HCT116 (cell line): ENCODE data around the gene THBD. TPM values are rescaled to one million over a fixed set of nuclear protein-coding genes. Genes with fewer than 3 reads are reported as not detected.

Source experiments
- ATAC-seq: fragments of 200-7000 bp; cut with Tn5 transposase; 2 replicates; pipeline ENCODE4 v1.9.1; 2020; ENCODE audit warnings: mild to moderate bottlenecking, moderate library complexity
- BruUV-seq: library from RNA; stranded (reverse); fragments of 400-500 nt; replicated peaks from 2 replicates; lab custom pipeline; 2021; lab: Mats Ljungman, UMichigan
- CTCF ChIA-PET: fragments of 300-600 bp; sonication (Branson Sonifier 250); formaldehyde crosslinking; loops from one replicate; lab custom pipeline; 2021; ENCODE audit warnings: antibody characterized with exemption; lab: Charles Lee
- POLR2A ChIA-PET: fragments of 300-600, 350-600 bp; sonication (Branson Sonifier 250); formaldehyde crosslinking; loops from one replicate; lab custom pipeline; 2021; ENCODE audit warnings: antibody characterized with exemption; lab: Charles Lee
- RAD21 ChIA-PET, 2 experiments: fragments of 300-600 bp; sonication (Branson Sonifier 250); formaldehyde crosslinking; loops; one replicate each; lab custom pipeline; 2023; ENCODE audit warnings: low total read pairs in 2 of 2; ENCODE audit not compliant: uncharacterized antibody in 2 of 2, unreplicated experiment in 2 of 2, low non-redundant PET in 1 of 2; lab: Charles Lee
- DNase-seq: peaks from one replicate; pipeline ENCODE4 v3.0.0-alpha.2; 2010; ENCODE audit warnings: low read depth, low spot score
- H2AFZ ChIP-seq: fragments of 200-600 bp; shearing (Covaris generic), sonication (generic); 2 replicates; pipeline ENCODE4 v1.6.1; 2017; ENCODE audit warnings: low read depth, mixed run types, mixed read lengths, antibody characterized with exemption, low read length; ENCODE audit not compliant: poor library complexity, severe bottlenecking
- H3K27ac ChIP-seq: 2 replicates; pipeline ENCODE4 v1.5.1; 2012; ENCODE audit warnings: low read depth, low read length
- H3K27me3 ChIP-seq: fragments of 200-600 bp; sonication (generic); 2 replicates; pipeline ENCODE4 v1.6.1; 2016; ENCODE audit warnings: mixed run types, low read length, mixed read lengths; ENCODE audit not compliant: insufficient read depth
- H3K36me3 ChIP-seq, 2 experiments: fragments of 200-500 bp in 1 of 2; fragments of 200-600 bp in 1 of 2; sonication (Bioruptor generic) in 1 of 2; sonication (generic) in 1 of 2; 2 replicates each; pipeline versions ENCODE4 v1.5.1 to v1.6.1; 2014 to 2016; ENCODE audit warnings: low read length in 2 of 2, inconsistent platforms in 1 of 2, mixed read lengths in 1 of 2, mixed run types in 1 of 2; ENCODE audit not compliant: insufficient read depth in 2 of 2, control insufficient read depth in 1 of 2
- H3K4me1 ChIP-seq, 2 experiments: fragments of 200-600 bp in 1 of 2; sonication (generic) in 1 of 2; 2 replicates each; pipeline versions ENCODE4 v1.5.1 to v1.6.1; 2012 to 2017; ENCODE audit warnings: low read length in 2 of 2, inconsistent platforms in 1 of 2, mild to moderate bottlenecking in 1 of 2, mixed read lengths in 1 of 2, mixed run types in 1 of 2, moderate library complexity in 1 of 2; ENCODE audit not compliant: insufficient read depth in 2 of 2, control insufficient read depth in 1 of 2
- H3K4me2 ChIP-seq: fragments of 200-600 bp; sonication (generic); 2 replicates; pipeline ENCODE4 v1.6.1; 2017; ENCODE audit warnings: mixed run types, low read length, mixed read lengths
- H3K4me3 ChIP-seq, 2 experiments: fragments of 200-600 bp in 1 of 2; sonication (generic) in 1 of 2; replicated peaks in 1 of 2; 2 replicates each; pipeline ENCODE4 v1.5.1; 2011 to 2016; ENCODE audit warnings: low read length in 2 of 2, control low read depth in 1 of 2, low read depth in 1 of 2, mild to moderate bottlenecking in 1 of 2, mixed read lengths in 1 of 2, mixed run types in 1 of 2
- H3K79me2 ChIP-seq: fragments of 200-600 bp; sonication (generic); 2 replicates; pipeline ENCODE4 v1.6.1; 2017; ENCODE audit warnings: mild to moderate bottlenecking, mixed run types, low read length, moderate library complexity, mixed read lengths; ENCODE audit not compliant: insufficient read depth
- H3K9ac ChIP-seq: fragments of 200-600 bp; sonication (generic); 2 replicates; pipeline ENCODE4 v1.6.1; 2016; ENCODE audit warnings: low read length, mixed read lengths
- H3K9me2 ChIP-seq: fragments of 200-600 bp; sonication (generic), shearing (Covaris generic); 2 replicates; pipeline ENCODE4 v1.6.1; 2017; ENCODE audit warnings: mixed run types, mild to moderate bottlenecking, moderate library complexity; ENCODE audit not compliant: insufficient read depth
- H3K9me3 ChIP-seq, 2 experiments: fragments of 200-500 bp in 1 of 2; fragments of 200-600 bp in 1 of 2; sonication (Bioruptor generic) in 1 of 2; sonication (generic) in 1 of 2; 2 replicates each; pipeline ENCODE4 v1.6.1; 2014 to 2017; ENCODE audit warnings: low read length in 2 of 2, mixed read lengths in 2 of 2, inconsistent platforms in 1 of 2, low read depth in 1 of 2, mild to moderate bottlenecking in 1 of 2, mixed run types in 1 of 2, moderate library complexity in 1 of 2; ENCODE audit not compliant: control insufficient read depth in 1 of 2, insufficient read depth in 1 of 2
- H4K20me1 ChIP-seq: fragments of 200-600 bp; sonication (generic), shearing (Covaris generic); 2 replicates; pipeline ENCODE4 v1.6.1; 2017; ENCODE audit warnings: mixed run types, mild to moderate bottlenecking, moderate library complexity; ENCODE audit not compliant: insufficient read depth
- CBX3 ChIP-seq: IDR thresholded peaks from 2 replicates; pipeline ENCODE4 v1.6.1; 2012; ENCODE audit warnings: low read depth
- CEBPB ChIP-seq: IDR thresholded peaks from 2 replicates; pipeline ENCODE4 v1.6.1; 2012; ENCODE audit warnings: low read depth
- ELF1 ChIP-seq: IDR thresholded peaks from 2 replicates; pipeline ENCODE4 v1.6.1; 2012; ENCODE audit warnings: low read depth, borderline replicate concordance
- FOSL1 ChIP-seq: IDR thresholded peaks from 2 replicates; pipeline ENCODE4 v1.6.1; 2012; ENCODE audit warnings: low read depth
- JUND ChIP-seq: IDR thresholded peaks from 2 replicates; pipeline ENCODE4 v1.6.1; 2012
- MAX ChIP-seq: IDR thresholded peaks from 2 replicates; pipeline ENCODE4 v1.6.1; 2012
- POLR2A ChIP-seq: IDR thresholded peaks from 2 replicates; pipeline ENCODE4 v1.7.0; 2011; ENCODE audit warnings: borderline replicate concordance; ENCODE audit not compliant: insufficient read depth, insufficient read length; ENCODE audit errors: extremely low read depth
- RAD21 ChIP-seq: IDR thresholded peaks from 2 replicates; pipeline ENCODE4 v1.6.1; 2012; ENCODE audit warnings: low read depth, mild to moderate bottlenecking
- TCF7L2 ChIP-seq: IDR thresholded peaks from 2 replicates; pipeline ENCODE4 v1.7.0; 2011; ENCODE audit warnings: borderline replicate concordance, inconsistent platforms; ENCODE audit not compliant: insufficient read depth, insufficient read length; ENCODE audit errors: extremely low read depth
- YY1 ChIP-seq: IDR thresholded peaks from 2 replicates; pipeline ENCODE4 v1.6.1; 2011; ENCODE audit warnings: low read length, low read depth, moderate library complexity, mild to moderate bottlenecking; ENCODE audit not compliant: insufficient replicate concordance; ENCODE audit errors: extremely low read depth
- ZBTB33 ChIP-seq: IDR thresholded peaks from 2 replicates; pipeline ENCODE4 v1.6.1; 2011; ENCODE audit warnings: mild to moderate bottlenecking, low read length, moderate library complexity; ENCODE audit not compliant: insufficient replicate concordance; ENCODE audit errors: extremely low read depth
- intact Hi-C: fragments of 100-400 bp; cut with micrococcal nuclease; formaldehyde crosslinking; loops from 2 replicates; pipeline ENCODE4 v1.10.0; 2022
- total RNA-seq: library from RNA; stranded (reverse); gene quantifications from one replicate; pipeline ENCODE4 v1.2.1, GENCODE V29; 2021; ENCODE audit not compliant: unreplicated experiment
- TF ChIP-seq, protein P1 (sequence below), 3 experiments: fragments of 200-600 bp in 1 of 3; sonication (generic) in 1 of 3; IDR thresholded peaks in 2 of 3; conservative IDR thresholded peaks in 1 of 3; 2 replicates each; pipeline ENCODE4 v1.5.1; 2012 to 2017; ENCODE audit warnings: low read depth in 2 of 3, low read length in 2 of 3, antibody characterized with exemption in 1 of 3, borderline replicate concordance in 1 of 3, control low read depth in 1 of 3, mild to moderate bottlenecking in 1 of 3, mixed read lengths in 1 of 3, mixed run types in 1 of 3, moderate library complexity in 1 of 3; ENCODE audit not compliant: insufficient read depth in 1 of 3

Gene THBD
- total RNA-seq, 1 experiment from 2014 or later = 0.39 TPM

DNA sequence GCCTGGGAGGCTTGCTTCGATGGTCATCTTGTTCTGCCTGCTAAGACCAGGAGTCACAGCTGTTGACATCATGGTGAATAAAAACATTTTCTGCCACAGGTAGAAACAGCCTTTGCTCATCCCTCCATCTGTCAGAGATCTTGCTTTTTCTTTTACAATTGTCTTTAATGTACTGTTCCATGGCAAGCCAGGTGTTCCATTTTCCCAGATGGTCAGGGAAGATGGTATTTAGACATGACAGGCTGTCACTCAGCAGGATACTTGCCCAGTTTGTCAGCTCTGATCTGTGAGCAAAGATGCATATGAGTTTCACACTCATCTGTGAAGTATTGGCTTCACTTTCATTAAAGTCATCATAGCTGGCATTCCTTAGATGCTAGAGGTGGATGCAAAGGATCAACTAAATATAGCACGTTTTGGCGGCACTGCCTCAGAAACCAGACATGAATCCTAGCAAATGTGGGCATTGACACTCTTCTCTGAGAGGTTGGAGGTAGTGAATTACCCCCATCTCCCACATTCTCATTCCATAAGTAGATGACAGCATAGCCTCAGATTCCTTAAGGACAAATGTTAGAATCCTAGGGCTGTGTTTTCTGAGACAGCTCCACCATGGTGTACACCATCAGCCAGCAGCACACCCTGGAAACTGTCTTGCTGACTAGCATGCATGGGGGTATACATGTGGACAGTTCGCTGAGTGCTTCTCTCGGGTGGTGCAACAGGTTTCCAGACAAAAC lies 10.2 kb downstream of the THBD start:
- H3K27me3 ChIP-seq = peaks cover 45% of the 10 kb centered on the region
- no peaks in the 10 kb centered on the region for H3K79me2 ChIP-seq
- DNase-seq (no peak), ATAC-seq (no peak)
- H3K9me2 ChIP-seq = no peaks in the 10 kb centered on the region
- H3K4me2 ChIP-seq = no peak overlapping the region
- no peak overlapping the region for H2AFZ ChIP-seq
- no peak overlapping the region for H3K9ac ChIP-seq
- H3K27ac ChIP-seq = no peak overlapping the region
- no peaks in the 10 kb centered on the region for H3K9me3 ChIP-seq
- intact Hi-C loops = no loop called here
- H4K20me1 ChIP-seq = no peaks in the 10 kb centered on the region
- H3K4me3 ChIP-seq = no peak overlapping the region
- RAD21 ChIA-PET = no interaction called here
- no TSS peak for BruUV-seq
- no peaks in the 10 kb centered on the region for H3K36me3 ChIP-seq
- no peaks in the 10 kb centered on the region for H3K4me1 ChIP-seq
- POLR2A ChIA-PET = no interaction called here
- TF ChIP-seq CBX3 (no peak), MAX (no peak), POLR2A (no peak), TCF7L2 (no peak)
- CTCF ChIA-PET = interaction anchor here (0.8 to 1.0 kb wide), 2 partner anchors 11 to 162 kb away, joined by 3 read pairs; no protein-coding TSS in a partner anchor

- BruUV-seq = no TSS peak
Observed at GRCh38 chr20:23037017-23037481, 12.4 kb downstream of the THBD start.

More at GRCh38 chr20:23037017-23037481, 12.4 kb downstream of the THBD start:
- TF ChIP-seq RAD21 (no peak), CEBPB (no peak), JUND (no peak), MAX (no peak), YY1 (no peak), ZBTB33 (no peak), ELF1 (no peak), FOSL1 (no peak)
- TF ChIP-seq, protein P1, sequence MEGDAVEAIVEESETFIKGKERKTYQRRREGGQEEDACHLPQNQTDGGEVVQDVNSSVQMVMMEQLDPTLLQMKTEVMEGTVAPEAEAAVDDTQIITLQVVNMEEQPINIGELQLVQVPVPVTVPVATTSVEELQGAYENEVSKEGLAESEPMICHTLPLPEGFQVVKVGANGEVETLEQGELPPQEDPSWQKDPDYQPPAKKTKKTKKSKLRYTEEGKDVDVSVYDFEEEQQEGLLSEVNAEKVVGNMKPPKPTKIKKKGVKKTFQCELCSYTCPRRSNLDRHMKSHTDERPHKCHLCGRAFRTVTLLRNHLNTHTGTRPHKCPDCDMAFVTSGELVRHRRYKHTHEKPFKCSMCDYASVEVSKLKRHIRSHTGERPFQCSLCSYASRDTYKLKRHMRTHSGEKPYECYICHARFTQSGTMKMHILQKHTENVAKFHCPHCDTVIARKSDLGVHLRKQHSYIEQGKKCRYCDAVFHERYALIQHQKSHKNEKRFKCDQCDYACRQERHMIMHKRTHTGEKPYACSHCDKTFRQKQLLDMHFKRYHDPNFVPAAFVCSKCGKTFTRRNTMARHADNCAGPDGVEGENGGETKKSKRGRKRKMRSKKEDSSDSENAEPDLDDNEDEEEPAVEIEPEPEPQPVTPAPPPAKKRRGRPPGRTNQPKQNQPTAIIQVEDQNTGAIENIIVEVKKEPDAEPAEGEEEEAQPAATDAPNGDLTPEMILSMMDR (IDR thresholded peaks at IDR 0.05 in 2 of 3, conservative IDR thresholded peaks at IDR 0.05 in 1 of 3; ENCODE audit: borderline replicate concordance in 1 of 3, insufficient read depth in 1 of 3, low read depth in 2 of 3, low read length in 2 of 3) = no peak
- no peak for ATAC-seq
- Histone ChIP-seq H3K9me3 (no peaks in the 10 kb centered on the region), H3K27me3 (peaks cover 38% of the 10 kb centered on the region; the same call in 1 of the 2 replicates), H3K4me2 (no peak overlapping the region), H3K36me3 (no peaks in the 10 kb centered on the region), H3K9ac (no peak overlapping the region), H3K27ac (no peak overlapping the region), H2AFZ (no peak overlapping the region), H3K9me2 (no peaks in the 10 kb centered on the region), H3K79me2 (no peaks in the 10 kb centered on the region), H3K4me3 (no peak overlapping the region), H3K4me1 (no peaks in the 10 kb centered on the region), H4K20me1 (no peaks in the 10 kb centered on the region)
- DNase-seq = no peak
- ChIA-PET POLR2A (no interaction called here), CTCF (no interaction called here), RAD21 (no interaction called here)
- intact Hi-C loops = no loop called here
